MM.1S (cell line): Measurements from ENCODE around the gene MS4A18.

Source experiments
- DNase-seq: peaks from one replicate; pipeline ENCODE4 v3.0.0-alpha.2; 2015
- H2AFZ ChIP-seq: fragments of 300-600 bp; sonication (generic); 2 replicates; pipeline ENCODE4 v1.6.0; 2016; ENCODE audit warnings: antibody characterized with exemption, low read length
- H3F3A ChIP-seq: fragments of 300-600 bp; sonication (generic); 2 replicates; pipeline ENCODE4 v1.6.1; 2016; ENCODE audit warnings: mild to moderate bottlenecking, antibody characterized with exemption, low read length, moderate library complexity, mixed read lengths; ENCODE audit not compliant: insufficient read depth
- H3K27ac ChIP-seq: fragments of 300-600 bp; sonication (generic); 2 replicates; pipeline ENCODE4 v1.5.1; 2016; ENCODE audit warnings: mild to moderate bottlenecking, low read length
- H3K27me3 ChIP-seq: fragments of 300-600 bp; sonication (generic); replicated peaks from 2 replicates; pipeline ENCODE4 v1.6.0; 2016; ENCODE audit warnings: low read length; ENCODE audit not compliant: insufficient read depth
- H3K36me3 ChIP-seq: fragments of 300-600 bp; sonication (generic); replicated peaks from 2 replicates; pipeline ENCODE4 v1.6.1; 2016; ENCODE audit warnings: mild to moderate bottlenecking, low read length, mixed read lengths; ENCODE audit not compliant: insufficient read depth
- H3K4me1 ChIP-seq: fragments of 300-600 bp; sonication (generic); 2 replicates; pipeline ENCODE4 v1.6.1; 2016; ENCODE audit warnings: low read length, mixed read lengths
- H3K4me2 ChIP-seq: fragments of 300-600 bp; sonication (generic); 2 replicates; pipeline ENCODE4 v1.6.0; 2016; ENCODE audit warnings: low read depth, low read length
- H3K4me3 ChIP-seq: fragments of 300-600 bp; sonication (generic); 2 replicates; pipeline ENCODE4 v1.5.1; 2016; ENCODE audit warnings: low read length, mixed read lengths
- H3K79me2 ChIP-seq: fragments of 300-600 bp; sonication (generic); 2 replicates; pipeline ENCODE4 v1.6.1; 2016; ENCODE audit warnings: mixed run types, low read length, mixed read lengths
- H3K9ac ChIP-seq: fragments of 300-600 bp; sonication (generic); 2 replicates; pipeline ENCODE4 v1.6.1; 2016; ENCODE audit warnings: low read length, mixed read lengths
- H3K9me2 ChIP-seq: fragments of 300-600 bp; sonication (generic); replicated peaks from 2 replicates; pipeline ENCODE4 v1.6.1; 2016; ENCODE audit warnings: mild to moderate bottlenecking, low read length, mixed read lengths; ENCODE audit not compliant: insufficient read depth
- H3K9me3 ChIP-seq: fragments of 300-600 bp; sonication (generic); replicated peaks from 2 replicates; pipeline ENCODE4 v1.6.1; 2016; ENCODE audit warnings: mild to moderate bottlenecking, low read length, mixed read lengths; ENCODE audit not compliant: insufficient read depth
- H4K20me1 ChIP-seq: fragments of 300-600 bp; sonication (generic); 2 replicates; pipeline ENCODE4 v1.6.1; 2016; ENCODE audit warnings: mild to moderate bottlenecking, low read length, moderate library complexity, mixed read lengths; ENCODE audit not compliant: insufficient read depth
- CTCF ChIP-seq: fragments of 300-600 bp; sonication (generic); IDR thresholded peaks from 2 replicates; pipeline ENCODE4 v1.5.1; 2016; ENCODE audit warnings: antibody characterized with exemption, low read length, mixed read lengths
- EZH2 ChIP-seq: fragments of 300-600 bp; sonication (generic); optimal IDR thresholded peaks from 2 replicates; pipeline ENCODE3; 2017; ENCODE audit warnings: low read depth, mild to moderate bottlenecking, antibody characterized with exemption, low read length, mixed read lengths
- EZH2phosphoT487 ChIP-seq: fragments of 300-600 bp; sonication (generic); IDR thresholded peaks from 2 replicates; pipeline ENCODE4 v1.6.1; 2018; ENCODE audit warnings: antibody characterized with exemption, low read length

MS4A18 gene

GRCh38 chr11:60744114-60744513 lies 19.6 kb downstream of the MS4A18 start:
- Histone ChIP-seq H3K27ac (no peak overlapping the region), H4K20me1 (no peaks in the 10 kb centered on the region), H3K9ac (no peak overlapping the region), H3K4me2 (no peak overlapping the region), H2AFZ (no peak overlapping the region), H3K4me1 (no peaks in the 10 kb centered on the region), H3K36me3 (no peaks in the 10 kb centered on the region), H3K9me2 (no peaks in the 10 kb centered on the region), H3K9me3 (no peaks in the 10 kb centered on the region), H3K27me3 (no peaks in the 10 kb centered on the region), H3K4me3 (no peak overlapping the region), H3F3A (no peaks in the 10 kb centered on the region), H3K79me2 (no peaks in the 10 kb centered on the region)
- no peak for DNase-seq
- TF ChIP-seq CTCF, result no peak
- no peak for TF ChIP-seq EZH2
- TF ChIP-seq EZH2phosphoT487, result no peak

GRCh38 chr11:60747359-60747873 lies 22.9 kb downstream of the MS4A18 start:
- Histone ChIP-seq H3K79me2 (no peaks in the 10 kb centered on the region), H2AFZ (no peak overlapping the region), H3K4me3 (no peak overlapping the region), H3K9ac (no peak overlapping the region), H4K20me1 (no peaks in the 10 kb centered on the region), H3K4me1 (no peaks in the 10 kb centered on the region), H3K27me3 (no peaks in the 10 kb centered on the region), H3K36me3 (no peaks in the 10 kb centered on the region), H3F3A (no peaks in the 10 kb centered on the region), H3K4me2 (no peak overlapping the region), H3K27ac (no peak overlapping the region), H3K9me2 (no peaks in the 10 kb centered on the region), H3K9me3 (no peaks in the 10 kb centered on the region)
- no peak for DNase-seq
- TF ChIP-seq EZH2phosphoT487 (no peak), EZH2 (no peak), CTCF (no peak)

- no peaks in the 10 kb centered on the region for H3K9me3 ChIP-seq
- TF ChIP-seq EZH2phosphoT487, result no peak
- TF ChIP-seq EZH2, result no peak
- no peaks in the 10 kb centered on the region for H3K36me3 ChIP-seq
- H3K4me3 ChIP-seq, result no peak overlapping the region
- no peaks in the 10 kb centered on the region for H4K20me1 ChIP-seq
- DNase-seq, result no peak
- H3K9me2 ChIP-seq, result no peaks in the 10 kb centered on the region
- no peaks in the 10 kb centered on the region for H3K27me3 ChIP-seq
- no peak overlapping the region for H2AFZ ChIP-seq
- H3K4me2 ChIP-seq, result no peak overlapping the region
- no peak overlapping the region for H3K27ac ChIP-seq
- H3K9ac ChIP-seq, result no peak overlapping the region
- no peaks in the 10 kb centered on the region for H3F3A ChIP-seq
- no peaks in the 10 kb centered on the region for H3K4me1 ChIP-seq
- no peaks in the 10 kb centered on the region for H3K79me2 ChIP-seq
Observed at GRCh38 chr11:60748225-60748624, 23.7 kb downstream of the MS4A18 start.

- no peaks in the 10 kb centered on the region for H3K36me3 ChIP-seq
- H3K9me3 ChIP-seq, result no peaks in the 10 kb centered on the region
- H3K27ac ChIP-seq, result no peak overlapping the region
- H3K27me3 ChIP-seq, result no peaks in the 10 kb centered on the region
- no peaks in the 10 kb centered on the region for H4K20me1 ChIP-seq
- no peak overlapping the region for H3K4me2 ChIP-seq
- no peak for DNase-seq
- H3K9me2 ChIP-seq, result no peaks in the 10 kb centered on the region
- H3K4me1 ChIP-seq, result no peaks in the 10 kb centered on the region
- H3F3A ChIP-seq, result no peaks in the 10 kb centered on the region
- no peaks in the 10 kb centered on the region for H3K79me2 ChIP-seq
- H2AFZ ChIP-seq, result no peak overlapping the region
- H3K9ac ChIP-seq, result no peak overlapping the region
- H3K4me3 ChIP-seq, result no peak overlapping the region
- TF ChIP-seq EZH2 (no peak), CTCF (no peak), EZH2phosphoT487 (no peak)
Observed at GRCh38 chr11:60748821-60749220, 24.3 kb downstream of the MS4A18 start.
